Kidney tubule cell (primary cell): ENCODE measurements around the gene CDCP1.

Experiments
- DNase-seq: peaks from one replicate; pipeline ENCODE4 v3.0.0-alpha.2; 2018; ENCODE audit warnings: low spot score

CDCP1 gene

GRCh38 chr3:45145681-45146614 is at the start of gene CDCP1:
TSS of gene CDCP1 (minus strand) at chr3:45146378. CDS start at chr3:45146287, 91 bp downstream.
- peak; percentile 88 for DNase-seq

GRCh38 chr3:45194791-45195190 is 48.6 kb upstream of the CDCP1 start:
- DNase-seq: no peak

GRCh38 chr3:45191924-45192417 is 45.8 kb upstream of the CDCP1 start:
- DNase-seq: no peak

GRCh38 chr3:45191424-45191823 is 45.2 kb upstream of the CDCP1 start:
- no peak for DNase-seq

- no peak for DNase-seq
Measured at GRCh38 chr3:45188719-45189659, 42.8 kb upstream of the CDCP1 start.

- DNase-seq: no peak
Measured at GRCh38 chr3:45187694-45188141, 41.5 kb upstream of the CDCP1 start.

GRCh38 chr3:45186871-45187270 is 40.7 kb upstream of the CDCP1 start:
- no peak for DNase-seq

- DNase-seq: no peak
Measured at GRCh38 chr3:45185461-45185860, 39.3 kb upstream of the CDCP1 start.

- DNase-seq: no peak
Measured at GRCh38 chr3:45185052-45185451, 38.9 kb upstream of the CDCP1 start.

- DNase-seq: no peak
Measured at GRCh38 chr3:45183872-45184262, 37.7 kb upstream of the CDCP1 start.

- DNase-seq: peak; percentile 88
Measured at GRCh38 chr3:45182915-45183871, 37.0 kb upstream of the CDCP1 start.

- DNase-seq: no peak
Measured at GRCh38 chr3:45181496-45181895, 35.3 kb upstream of the CDCP1 start.

- no peak for DNase-seq
Measured at GRCh38 chr3:45180899-45181298, 34.7 kb upstream of the CDCP1 start.

- DNase-seq: peak; percentile 84
Measured at GRCh38 chr3:45180051-45180450, 33.9 kb upstream of the CDCP1 start.

- no peak for DNase-seq
Measured at GRCh38 chr3:45179163-45179562, 33.0 kb upstream of the CDCP1 start.

GRCh38 chr3:45178183-45179023 is 32.2 kb upstream of the CDCP1 start:
- DNase-seq: peak; percentile 51

- DNase-seq: peak; percentile 38
Measured at GRCh38 chr3:45176912-45177311, 30.7 kb upstream of the CDCP1 start.

- no peak for DNase-seq
Measured at GRCh38 chr3:45174234-45174633, 28.1 kb upstream of the CDCP1 start.

- DNase-seq: no peak
Measured at GRCh38 chr3:45173776-45174175, 27.6 kb upstream of the CDCP1 start.

- no peak for DNase-seq
Measured at GRCh38 chr3:45171283-45171682, 25.1 kb upstream of the CDCP1 start.
